Fibroblast of peridontal ligament (primary cell): Measurements from ENCODE around the gene RUSC1.
"Not testable (repeated sequence)": the region's sequence is repeated elsewhere in the genome, so short reads cannot be mapped to it uniquely, and the experiment has no call there.

ENCODE experiments used
- DNase-seq: peaks from one replicate; pipeline ENCODE4 v3.0.0-alpha.2; 2010; ENCODE audit errors: extremely low read depth

The RUSC1 gene, protein sequence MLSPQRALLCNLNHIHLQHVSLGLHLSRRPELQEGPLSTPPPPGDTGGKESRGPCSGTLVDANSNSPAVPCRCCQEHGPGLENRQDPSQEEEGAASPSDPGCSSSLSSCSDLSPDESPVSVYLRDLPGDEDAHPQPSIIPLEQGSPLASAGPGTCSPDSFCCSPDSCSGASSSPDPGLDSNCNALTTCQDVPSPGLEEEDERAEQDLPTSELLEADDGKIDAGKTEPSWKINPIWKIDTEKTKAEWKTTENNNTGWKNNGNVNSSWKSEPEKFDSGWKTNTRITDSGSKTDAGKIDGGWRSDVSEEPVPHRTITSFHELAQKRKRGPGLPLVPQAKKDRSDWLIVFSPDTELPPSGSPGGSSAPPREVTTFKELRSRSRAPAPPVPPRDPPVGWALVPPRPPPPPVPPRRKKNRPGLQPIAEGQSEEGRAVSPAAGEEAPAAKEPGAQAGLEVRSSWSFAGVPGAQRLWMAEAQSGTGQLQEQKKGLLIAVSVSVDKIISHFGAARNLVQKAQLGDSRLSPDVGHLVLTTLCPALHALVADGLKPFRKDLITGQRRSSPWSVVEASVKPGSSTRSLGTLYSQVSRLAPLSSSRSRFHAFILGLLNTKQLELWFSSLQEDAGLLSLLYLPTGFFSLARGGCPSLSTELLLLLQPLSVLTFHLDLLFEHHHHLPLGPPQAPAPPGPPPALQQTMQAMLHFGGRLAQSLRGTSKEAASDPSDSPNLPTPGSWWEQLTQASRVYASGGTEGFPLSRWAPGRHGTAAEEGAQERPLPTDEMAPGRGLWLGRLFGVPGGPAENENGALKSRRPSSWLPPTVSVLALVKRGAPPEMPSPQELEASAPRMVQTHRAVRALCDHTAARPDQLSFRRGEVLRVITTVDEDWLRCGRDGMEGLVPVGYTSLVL

DNA sequence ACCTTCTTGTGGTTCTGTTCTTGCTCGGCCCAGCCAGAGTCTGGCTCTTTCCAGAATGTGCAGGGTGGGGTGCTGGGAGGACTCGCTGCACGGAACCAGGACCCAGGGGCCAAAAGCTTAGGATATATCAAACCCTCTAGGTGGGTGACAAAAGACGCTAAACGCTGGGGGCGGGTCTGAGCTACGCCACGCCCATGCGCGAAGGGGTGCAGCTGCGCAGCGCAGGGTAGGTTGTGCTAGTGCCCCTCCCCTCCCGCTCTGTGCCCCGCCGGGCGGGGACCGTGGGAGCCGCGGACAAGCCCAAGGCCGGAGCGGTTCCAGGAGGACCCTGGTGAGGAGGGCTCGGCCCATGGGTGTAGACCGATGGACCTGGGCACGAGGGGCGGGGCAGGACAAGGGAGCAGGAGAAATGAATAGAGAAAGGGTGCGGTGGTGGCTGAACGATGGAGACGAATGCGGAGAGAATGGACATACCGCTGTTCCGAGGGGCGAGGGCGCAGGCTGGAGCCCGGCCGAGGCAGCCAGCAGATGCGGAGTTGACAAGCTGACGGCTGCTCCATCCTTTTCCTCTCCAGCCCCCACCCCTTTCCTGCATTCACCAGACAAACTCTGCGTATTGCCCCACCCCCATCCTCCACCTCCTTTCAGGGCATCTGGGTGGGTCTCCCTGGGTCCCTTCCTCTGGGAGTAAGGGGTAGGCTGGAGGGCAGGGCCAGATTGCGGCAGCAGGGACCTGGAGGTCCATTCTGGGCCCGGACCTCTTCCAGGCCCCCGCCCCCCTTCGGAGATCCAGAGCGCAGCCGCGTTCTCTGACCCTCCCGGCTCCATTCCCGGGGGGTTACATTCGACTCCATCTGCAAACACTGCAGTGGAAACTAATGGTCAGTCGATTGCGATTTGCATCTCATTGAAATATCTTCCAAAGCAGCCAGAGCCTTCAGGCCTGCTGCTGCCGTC, at the start of gene RUSC1:
Gene RUSC1, plus strand, starts transcription at position 234 of the 957 bp plus-strand sequence. CDS start 880 bp downstream, outside the sequence.
- DNase-seq = peak; percentile 61

GRCh38 chr1:155272466-155273342, 48.0 kb upstream of the RUSC1 start:
- peak; percentile 57 for DNase-seq

- DNase-seq = peak; percentile 85
Observed at GRCh38 chr1:155273343-155274245, 47.1 kb upstream of the RUSC1 start, which contains the start of gene CLK2. CLK2 (minus strand) TSS chr1:155273504; CDS start chr1:155270977, 2,527 bp downstream.

DNA sequence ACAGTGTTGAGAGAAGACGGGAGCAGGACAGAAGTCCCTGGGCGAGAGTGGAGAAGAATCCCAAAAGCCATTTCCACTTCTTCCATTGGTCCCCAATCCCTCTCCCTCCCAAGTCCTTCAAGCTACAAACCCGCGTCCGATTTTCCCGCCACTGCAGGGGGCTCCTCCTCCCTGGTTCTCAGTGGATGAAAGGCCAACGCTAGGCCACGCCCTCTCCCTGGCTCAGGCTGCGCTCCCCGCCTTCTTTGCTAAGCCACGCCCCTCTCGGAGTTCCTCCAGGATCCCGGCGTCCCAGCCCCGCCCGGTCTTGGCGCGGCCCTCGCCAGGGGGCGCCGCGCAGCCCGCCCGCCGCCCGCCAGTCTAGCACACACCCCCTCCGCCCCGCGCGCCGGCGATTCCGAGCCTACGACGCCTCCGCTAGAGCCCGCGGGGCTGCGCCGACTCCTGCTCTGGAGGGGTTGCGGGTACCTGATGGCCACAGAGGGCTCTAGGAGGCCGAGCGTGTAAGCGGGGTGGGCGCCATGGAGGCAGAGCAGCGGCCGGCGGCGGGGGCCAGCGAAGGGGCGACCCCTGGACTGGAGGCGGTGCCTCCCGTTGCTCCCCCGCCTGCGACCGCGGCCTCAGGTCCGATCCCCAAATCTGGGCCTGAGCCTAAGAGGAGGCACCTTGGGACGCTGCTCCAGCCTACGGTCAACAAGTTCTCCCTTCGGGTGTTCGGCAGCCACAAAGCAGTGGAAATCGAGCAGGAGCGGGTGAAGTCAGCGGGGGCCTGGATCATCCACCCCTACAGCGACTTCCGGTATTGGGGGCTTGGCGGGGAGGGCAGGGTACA, 43.4 kb upstream of the RUSC1 start, which contains the start of gene HCN3:
Gene HCN3, plus strand, starts transcription at position 394 of the 832 bp plus-strand sequence. Its CDS starts 128 bp downstream, at position 522.
- DNase-seq = peak; percentile 94

DNA sequence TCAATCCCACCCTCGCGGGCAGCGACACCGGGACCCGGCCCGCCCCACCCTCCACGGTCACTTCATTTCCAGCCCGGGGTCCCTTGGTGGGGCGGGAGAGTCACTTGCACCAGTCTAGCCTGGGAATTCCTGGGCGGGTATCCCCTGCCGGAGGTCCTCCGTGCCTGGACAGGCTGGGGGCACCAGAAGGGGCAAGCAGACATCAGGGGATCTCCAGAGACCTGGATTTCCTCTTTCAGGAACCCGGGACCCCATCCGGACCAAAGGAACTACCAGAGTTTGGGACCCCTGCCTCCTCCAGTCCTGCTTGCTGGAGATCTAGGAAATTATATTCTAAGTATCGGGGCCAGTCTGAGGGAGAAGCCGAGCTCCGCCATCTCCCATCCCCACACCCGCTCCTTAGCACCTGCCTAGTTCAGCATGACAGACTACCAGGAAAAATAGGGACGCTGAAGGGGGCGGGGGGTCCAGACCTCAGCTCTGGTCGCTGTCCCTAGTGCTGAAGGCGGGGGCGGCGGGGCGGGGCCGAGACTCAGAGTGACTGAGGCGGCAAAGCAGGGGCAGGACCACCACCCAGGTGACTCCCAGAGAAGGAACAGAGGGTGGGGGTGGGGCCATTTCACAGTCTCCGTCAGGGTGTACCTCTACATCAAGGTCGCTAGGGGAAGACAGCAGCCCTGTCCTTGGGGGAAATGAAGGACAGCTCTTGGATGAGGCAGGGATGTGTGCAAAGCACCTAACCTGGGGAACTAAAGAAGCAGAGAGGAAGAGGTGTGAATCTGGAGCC, 42.6 kb upstream of the RUSC1 start:
- DNase-seq = no peak

GRCh38 chr1:155278689-155279160, 42.0 kb upstream of the RUSC1 start:
- no peak for DNase-seq

DNA sequence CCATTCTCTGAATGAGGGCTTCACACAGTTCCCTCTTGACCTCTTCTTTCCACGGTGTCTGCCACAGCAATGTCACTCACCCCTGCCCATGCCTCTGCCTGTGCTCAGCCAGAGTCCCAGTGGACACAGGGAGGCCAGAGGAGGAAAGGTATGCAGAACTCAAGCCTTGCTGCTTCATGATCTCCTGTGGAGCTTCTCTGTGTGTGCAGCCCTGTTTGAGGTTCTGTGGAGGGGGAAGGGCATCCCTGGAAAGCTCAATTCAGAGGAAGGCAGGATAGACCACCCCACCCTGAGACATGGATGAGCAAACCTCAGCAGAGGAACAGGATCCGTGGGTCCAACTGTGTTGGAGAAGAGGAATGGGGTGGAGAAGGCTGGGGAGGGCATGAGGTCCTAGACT, 41.4 kb upstream of the RUSC1 start:
- no peak for DNase-seq

DNA sequence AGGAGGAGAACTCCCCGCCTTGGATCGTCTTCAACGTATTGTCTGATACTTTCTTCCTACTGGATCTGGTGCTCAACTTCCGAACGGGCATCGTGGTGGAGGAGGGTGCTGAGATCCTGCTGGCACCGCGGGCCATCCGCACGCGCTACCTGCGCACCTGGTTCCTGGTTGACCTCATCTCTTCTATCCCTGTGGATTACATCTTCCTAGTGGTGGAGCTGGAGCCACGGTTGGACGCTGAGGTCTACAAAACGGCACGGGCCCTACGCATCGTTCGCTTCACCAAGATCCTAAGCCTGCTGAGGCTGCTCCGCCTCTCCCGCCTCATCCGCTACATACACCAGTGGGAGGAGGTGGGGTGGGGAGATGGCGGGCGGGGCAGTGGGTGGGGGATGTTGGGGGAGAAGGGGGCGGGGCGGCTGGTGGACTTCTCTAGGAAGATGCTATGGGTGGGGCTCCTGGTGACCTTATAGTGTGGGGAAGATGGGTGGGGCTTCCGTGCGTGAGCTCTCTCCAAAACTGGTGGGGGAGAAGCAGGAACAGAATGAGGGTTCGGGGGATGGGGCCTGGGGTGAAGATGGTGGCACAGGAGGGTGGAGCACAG, 38.1 kb upstream of the RUSC1 start:
- no peak for DNase-seq

DNA sequence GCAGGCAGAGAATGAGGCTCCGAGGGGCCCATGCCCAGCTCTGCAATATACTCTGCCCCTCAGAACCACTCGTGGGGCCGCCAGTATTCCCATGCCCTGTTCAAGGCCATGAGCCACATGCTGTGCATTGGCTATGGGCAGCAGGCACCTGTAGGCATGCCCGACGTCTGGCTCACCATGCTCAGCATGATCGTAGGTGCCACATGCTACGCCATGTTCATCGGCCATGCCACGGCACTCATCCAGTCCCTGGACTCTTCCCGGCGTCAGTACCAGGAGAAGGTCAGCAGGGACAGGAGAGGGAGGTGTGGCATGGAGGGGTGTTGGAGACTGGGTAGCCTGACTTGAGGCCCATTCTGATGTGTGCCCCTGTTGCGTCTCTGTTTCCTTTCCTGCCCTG, 36.2 kb upstream of the RUSC1 start:
- no peak for DNase-seq

GRCh38 chr1:155285063-155285462, 35.6 kb upstream of the RUSC1 start:
- no peak for DNase-seq

DNA sequence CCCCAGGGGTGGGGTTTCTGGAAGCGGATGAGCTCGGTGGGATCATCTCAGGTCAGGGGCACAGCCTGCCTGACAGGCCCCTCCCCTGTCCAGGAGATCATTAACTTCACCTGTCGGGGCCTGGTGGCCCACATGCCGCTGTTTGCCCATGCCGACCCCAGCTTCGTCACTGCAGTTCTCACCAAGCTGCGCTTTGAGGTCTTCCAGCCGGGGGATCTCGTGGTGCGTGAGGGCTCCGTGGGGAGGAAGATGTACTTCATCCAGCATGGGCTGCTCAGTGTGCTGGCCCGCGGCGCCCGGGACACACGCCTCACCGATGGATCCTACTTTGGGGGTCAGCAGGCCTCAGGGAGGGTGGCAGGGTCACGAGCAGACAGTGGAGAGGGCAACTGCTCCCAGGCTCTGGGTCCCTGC, 35.1 kb upstream of the RUSC1 start:
- no peak for DNase-seq

GRCh38 chr1:155286544-155286943, 34.1 kb upstream of the RUSC1 start:
- DNase-seq = no peak

DNA sequence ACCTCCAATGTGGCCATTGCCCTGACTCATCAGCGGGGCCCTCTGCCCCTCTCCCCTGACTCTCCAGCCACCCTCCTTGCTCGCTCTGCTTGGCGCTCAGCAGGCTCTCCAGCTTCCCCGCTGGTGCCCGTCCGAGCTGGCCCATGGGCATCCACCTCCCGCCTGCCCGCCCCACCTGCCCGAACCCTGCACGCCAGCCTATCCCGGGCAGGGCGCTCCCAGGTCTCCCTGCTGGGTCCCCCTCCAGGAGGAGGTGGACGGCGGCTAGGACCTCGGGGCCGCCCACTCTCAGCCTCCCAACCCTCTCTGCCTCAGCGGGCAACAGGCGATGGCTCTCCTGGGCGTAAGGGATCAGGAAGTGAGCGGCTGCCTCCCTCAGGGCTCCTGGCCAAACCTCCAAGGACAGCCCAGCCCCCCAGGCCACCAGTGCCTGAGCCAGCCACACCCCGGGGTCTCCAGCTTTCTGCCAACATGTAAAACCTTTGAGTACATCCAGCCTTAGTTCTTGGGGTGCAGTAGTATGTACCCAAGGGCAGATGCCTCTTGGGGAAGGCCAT, 32.6 kb upstream of the RUSC1 start:
- DNase-seq = no peak

DNA sequence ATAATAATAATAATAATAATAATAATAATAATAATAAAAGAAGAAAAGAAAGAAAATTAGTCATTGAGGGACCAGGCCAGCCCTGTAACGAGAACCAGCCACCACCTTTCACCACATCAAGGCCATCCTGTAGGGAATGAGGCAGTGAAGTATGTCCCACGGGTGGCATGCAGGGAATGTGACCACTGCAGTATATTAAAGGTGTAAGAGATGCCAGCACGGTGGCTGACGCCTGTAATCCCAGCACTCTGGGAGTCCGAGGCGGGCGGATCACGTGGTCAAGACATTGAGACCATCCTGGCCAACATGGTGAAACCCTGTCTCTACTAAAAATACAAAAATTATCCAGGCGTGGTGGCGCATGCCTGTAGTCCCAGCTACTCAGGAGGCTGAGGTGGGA, 29.7 kb upstream of the RUSC1 start:
- DNase-seq = not testable (repeated sequence)

DNA sequence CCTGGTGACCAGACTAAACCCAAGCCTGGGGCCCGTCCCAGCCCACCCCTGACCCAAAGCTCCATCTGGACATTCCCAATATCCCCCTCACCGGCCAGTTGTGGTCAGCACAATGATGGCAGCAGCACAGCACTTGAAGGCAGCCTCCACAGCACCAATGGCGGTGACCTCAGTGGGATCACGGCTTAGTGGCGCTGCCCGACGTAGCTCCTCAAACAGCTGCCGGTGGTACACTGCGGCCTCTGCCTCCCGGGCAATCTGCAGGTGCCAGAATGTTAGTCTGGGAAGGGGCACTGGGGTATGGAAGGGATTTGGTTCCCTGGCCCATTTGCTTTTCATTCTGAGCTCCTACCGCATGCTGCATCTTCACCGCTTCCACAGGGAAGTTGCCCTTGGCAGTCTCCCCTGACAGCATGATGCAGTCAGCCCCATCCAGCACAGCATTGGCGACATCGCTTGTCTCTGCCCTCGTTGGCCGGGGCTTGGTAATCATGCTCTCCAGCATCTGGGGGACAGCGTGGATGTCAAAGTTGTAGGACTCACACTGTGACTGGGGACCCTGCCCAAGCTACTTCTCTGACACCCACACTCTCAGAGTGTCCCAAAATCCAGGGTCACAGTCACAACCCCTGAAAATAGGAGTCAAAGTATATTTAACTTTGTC, 27.5 kb upstream of the RUSC1 start:
- DNase-seq = no peak
